HG02885 (cell line): ENCODE measurements around the gene UROC1.

Experiments
- ATAC-seq: cut with Tn5 transposase; IDR thresholded peaks from one replicate; pipeline ENCODE4 v1.9.1; 2021; ENCODE audit warnings: mild to moderate bottlenecking; ENCODE audit not compliant: unreplicated experiment, poor library complexity

The UROC1 gene

DNA sequence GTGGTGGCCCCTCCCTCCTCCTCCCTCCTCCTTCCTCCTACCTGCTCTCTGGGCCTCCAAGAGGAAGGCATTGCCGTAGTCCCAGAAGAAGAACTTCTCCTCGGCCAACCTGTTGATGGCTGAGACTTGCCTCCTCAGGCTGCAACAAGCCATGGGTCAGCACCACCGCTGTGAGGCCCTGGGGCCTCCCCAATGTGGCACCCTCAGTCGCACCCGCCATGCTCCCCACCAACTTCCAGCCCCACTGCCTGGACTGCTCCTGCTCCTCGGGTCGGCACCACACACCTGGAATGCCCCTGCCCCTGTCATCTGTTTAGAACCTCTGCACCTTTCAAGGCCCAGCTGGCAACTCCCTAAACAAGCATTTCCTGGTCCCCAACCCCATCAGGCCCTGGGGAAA lies 17.6 kb downstream of the UROC1 start:
- no peak for ATAC-seq

DNA sequence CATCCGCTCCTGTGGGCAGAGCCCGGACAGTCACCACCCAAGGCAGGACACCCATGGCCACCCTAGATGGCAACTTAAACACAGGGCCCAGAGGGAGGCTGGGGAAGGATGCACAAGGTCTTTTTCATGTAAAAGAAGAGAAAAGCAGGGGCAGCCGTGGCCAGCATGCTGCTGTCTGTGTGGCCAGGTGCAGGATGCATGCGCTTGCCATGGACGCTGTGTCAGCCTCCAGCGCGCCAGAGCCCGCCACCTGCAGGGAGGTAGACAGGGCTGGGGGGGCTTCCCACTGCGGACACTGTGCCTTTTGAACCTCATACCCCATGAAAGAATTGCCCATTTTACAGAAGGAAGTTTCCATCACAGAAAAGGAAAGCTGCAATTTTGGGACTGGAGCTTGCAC lies 18.2 kb downstream of the UROC1 start:
- ATAC-seq, result no peak

DNA sequence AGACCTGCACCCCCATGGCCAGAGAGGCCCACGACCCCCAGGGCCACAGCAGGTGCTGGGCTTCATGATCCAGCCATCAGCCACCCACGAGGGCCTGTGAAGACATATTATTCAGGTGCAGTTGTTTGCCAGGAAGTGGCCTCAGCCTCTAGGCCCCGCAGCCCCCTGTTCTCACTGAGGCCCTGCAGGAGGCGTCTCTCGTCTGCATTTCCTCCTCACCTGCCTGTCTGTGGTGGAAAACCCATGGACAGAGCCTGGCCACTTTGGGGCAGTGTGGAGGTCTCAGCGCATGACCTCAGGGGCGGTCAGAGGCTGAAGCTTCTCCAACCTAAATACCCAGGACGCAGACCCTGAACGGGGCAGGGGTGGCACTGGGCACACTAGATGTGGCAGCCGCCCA lies 18.6 kb downstream of the UROC1 start:
- ATAC-seq, result no peak

DNA sequence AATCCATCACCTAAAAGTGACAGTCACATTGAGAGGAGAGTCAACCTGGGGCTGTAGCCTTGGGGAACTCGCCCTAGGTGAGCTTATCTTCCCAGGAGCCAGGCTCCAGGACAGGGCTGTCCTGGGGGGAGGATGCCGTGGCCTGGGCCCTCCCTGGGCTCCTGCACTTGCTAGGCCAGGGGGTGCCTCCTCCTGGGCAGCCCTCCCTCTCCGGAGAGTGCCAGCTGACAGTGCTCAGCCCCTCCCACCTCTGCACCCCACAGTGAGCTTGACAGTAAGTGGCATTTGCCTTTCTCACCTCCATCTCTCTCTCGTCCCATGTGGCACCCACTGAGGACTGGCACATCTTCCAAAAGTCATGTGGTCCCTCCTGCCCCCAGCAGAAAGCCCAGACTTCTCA lies 19.1 kb downstream of the UROC1 start:
- no peak for ATAC-seq

DNA sequence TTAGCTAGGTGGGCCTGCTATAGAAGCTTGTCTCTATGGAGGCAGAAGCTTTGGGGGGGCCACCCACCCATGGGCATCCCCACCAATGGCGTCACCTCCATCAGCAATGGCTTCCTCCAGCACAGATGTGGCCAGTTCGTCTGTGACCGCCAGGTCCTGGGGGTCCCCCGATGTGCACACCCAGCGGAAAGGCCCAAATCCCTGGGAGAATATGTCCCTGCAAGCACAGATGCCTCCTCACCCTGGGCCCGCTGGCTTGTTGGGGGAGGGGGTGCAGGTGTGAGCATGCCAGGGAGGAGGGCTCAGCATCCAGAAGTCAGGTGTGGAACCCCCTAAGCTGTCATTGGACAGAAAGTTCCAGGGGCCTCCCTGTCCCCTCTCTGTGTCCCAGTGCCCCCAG lies 19.6 kb downstream of the UROC1 start:
- no peak for ATAC-seq

DNA sequence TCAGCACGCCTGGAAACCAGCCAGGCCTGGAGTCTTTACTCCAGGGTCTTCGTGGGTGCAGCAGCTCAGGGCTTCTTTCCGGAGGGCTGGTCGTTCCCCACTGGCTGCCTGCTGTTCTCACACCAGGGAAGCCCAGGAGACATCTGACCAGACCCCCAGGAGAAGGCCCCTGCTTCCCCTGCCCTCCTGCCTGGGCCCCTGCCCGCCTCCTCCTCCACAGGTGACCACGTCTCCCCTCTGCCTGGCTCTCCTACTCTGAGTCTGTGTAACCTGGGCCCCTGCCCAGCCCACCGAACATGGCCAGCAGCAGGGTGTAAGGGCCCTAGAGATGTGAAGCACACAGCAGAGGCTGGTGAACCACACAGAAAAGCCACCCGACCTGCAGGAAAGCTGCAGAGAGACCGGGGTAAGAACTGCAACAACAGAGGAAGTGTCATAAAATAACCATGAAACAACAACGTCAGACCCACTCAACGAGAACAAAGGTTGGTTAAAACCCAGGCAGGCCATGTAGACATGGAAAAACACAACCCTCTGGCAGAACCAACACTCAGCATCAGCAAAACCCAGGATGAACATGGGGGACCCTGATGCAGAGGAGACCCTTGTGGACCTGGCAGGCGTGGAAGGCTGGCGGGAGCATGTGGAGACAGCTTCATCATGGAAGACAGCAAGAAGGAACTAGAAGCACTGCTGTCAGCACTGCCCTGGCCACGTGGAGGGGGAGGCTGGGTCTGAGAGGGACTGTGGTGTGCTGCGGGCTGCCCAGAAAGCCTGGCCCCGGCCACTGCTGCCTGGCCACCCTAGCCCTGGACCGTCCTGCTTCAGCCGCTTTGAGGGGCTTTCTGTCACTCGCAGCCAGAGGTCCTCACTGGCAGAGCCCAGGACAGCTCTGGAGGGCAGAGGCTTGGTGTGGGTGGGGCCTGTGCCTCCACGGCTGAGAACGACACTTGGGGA lies 20.4 kb downstream of the UROC1 start:
- no peak for ATAC-seq

DNA sequence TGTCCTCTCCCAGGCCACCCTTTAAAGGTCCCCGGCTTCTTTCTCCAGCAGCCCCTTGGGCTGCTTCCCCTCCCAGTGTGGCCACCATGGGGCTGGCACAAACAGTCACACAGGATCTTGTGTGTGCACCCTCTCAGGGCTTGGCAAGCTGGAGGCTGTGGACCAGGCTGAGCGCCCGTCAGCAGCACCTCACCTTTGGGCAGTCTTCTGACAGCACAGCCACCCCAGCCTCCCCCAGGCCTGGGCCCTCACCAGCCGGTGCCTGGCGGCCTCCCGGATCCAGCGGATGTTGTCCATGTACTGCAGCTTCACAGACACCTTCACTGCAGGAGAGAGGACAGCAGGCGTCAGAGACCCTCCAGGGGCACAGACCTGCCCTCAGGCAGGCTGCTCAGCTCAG lies 21.8 kb downstream of the UROC1 start:
- no peak for ATAC-seq

DNA sequence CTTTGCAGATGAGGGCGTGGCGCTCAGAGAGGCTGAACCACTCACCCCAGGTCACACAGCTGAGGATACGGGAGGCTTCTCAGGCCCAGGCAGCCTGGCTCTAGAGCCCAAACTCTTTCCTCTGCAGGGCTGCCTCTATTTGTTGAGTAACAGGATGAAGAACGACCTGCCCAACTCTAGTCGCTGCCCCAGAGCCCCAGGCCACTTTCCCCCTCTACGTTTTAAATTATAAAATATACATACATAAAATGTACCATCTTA lies 22.7 kb downstream of the UROC1 start:
- no peak for ATAC-seq

DNA sequence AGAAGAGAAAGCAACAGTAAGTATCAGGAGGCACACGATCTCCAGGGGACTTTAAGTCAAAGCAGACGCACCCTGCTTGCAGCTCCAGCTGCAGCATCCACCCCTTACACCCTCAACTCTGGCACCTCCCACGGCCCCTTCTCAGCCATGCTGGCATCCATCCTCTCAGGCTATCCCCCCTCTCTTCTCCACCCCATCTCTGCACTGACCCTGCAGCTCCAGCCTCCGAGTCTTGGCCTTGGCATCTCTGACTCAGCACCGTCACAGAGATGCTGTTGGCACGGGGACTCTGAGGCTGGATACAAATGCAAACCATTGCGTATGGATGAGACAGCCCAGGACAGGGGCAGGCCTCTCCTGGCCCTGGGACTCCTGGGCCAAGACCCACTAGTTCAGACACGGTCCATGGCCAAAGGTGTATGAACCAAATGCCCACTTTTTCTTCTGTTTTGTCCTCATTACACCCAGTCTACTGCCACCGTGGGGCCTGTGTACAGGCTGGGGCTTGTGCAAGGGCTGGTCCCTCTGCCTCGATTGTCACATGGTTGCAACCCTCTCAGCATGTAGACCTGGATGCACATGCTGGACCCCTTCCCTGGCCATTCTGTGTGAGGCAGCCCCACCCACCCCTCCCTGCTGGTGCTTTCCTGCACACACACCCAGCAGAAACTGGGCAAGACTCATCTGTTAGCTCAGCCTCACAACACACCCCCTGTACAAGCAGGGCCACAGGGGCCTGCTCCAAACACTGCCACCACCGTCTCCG lies 23.2 kb downstream of the UROC1 start:
- no peak for ATAC-seq

DNA sequence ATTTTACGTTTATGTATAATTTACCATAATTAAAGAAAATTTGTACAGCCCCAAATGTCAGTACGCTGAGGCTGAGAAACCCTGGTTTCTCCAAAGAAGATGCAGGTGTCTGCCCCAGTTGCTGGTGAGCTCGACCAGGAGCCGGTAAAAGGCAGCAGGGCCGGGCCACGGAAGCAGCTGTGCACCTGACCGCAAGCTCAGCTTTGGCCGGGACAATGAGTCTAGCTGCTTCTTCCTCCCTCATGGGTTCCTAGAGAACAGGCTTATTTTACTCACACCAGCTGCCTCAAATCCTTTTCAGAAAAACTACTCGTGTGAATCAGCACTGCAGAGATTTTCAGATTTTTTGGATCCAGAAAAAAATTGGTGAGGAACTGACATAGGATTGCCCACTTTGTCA lies 23.8 kb downstream of the UROC1 start:
- no peak for ATAC-seq

DNA sequence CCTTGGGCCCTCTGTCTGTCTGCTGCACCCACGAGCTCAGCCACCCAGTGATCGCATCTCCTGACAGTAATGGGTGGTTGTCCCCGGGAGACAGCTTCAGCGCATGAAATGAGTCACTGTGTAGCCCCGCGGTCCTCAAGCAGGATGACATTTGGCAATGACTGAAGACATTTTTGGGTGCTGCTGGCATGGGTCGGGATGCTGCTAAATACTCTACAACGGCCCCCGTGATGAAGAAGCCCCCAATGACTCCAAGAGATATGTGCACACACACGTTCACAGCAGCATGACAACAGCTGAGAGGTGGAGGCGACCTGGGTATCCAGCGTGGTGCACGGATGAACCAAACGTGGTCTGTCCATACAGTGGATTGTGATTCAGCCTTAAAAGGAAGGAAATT lies 24.5 kb downstream of the UROC1 start:
- ATAC-seq, result no peak

DNA sequence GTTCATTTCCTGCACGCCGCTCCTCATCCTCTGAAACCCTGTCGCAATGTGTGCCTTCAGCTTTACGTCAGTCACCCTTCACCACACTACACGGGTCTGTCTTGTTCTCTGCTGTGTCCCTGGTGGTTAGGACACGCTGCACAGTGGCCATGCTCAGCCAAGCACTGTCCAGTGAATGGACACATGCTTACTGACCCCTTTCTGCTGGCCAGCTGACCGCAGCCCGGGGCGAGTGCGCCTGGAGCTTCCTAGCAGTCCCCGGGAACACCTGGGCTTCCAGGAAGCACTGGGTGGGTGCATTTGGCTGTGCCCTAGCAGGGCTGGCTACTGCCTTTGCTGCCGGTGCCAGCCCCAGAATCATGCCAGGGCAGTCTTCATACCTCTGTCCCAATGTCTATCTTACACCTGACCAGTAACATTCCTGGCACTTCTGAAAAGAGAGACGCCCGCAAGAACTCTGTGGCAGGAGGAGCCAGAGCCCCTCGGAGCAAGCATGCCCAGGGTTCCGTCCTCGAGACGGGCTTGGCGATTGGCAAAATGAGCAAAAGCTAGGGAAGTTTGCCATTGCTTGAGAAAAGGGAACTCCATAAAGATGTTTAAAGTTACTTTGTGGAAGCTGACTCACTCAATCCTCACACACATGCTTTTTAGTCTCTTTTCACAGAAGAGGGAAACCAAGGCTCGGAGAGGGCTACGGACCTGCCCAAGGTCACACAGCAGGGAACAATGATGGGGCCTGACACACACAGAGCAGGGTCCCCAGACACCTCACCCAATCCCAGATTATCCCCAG lies 26.2 kb downstream of the UROC1 start:
- no peak for ATAC-seq

DNA sequence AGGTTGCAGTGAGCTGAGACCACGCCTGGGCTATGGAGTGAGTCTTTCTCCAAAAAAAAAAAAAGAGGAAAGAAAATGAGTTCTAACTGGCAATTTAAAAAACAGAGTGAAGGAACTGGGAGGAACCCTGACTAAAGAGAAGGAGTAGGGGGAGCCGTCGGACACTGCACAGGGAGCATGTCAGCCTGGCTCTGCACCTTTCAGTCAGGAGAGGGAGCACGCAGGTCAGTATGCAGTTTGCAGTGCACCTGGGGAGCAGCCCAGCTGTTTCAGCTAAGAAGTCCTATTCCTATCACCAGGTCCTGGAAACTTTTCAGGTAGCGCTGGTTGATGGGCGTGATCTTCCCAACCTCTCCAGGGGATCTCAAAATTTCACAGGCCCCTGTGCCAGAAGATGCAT lies 27.0 kb downstream of the UROC1 start:
- ATAC-seq, result no peak

DNA sequence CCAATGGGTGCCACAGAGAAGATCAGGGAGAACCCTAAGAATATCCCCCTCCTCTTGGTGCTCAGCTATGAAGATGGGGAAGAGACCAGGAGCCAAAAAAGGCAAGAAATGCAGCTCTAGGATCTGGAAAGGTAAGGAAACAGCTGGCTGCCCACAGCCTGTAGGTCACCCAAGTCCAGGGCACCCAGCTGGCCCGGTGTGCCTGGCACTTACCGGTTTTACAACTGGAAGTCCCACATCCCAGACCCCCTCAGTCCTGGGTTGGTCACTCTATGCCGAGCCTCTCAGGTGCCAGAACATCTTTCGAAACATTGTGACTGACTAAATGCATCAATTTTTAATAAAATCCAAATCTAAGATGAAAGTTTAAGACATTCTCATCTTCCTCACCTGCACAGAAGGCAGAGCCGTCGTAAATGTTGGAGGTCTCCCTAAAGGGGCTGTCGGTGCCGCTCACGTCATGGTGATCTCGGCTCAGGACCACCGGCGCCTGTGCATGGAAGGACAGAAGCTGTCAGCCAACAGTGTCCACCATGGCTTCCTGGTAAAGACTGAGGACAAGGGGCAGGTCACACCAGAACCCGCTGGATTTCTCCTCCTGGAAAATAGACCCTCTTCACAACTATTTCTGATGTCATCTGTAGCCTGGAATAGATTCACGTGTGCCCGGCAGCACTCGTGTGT lies 28.5 kb downstream of the UROC1 start:
- no peak for ATAC-seq

DNA sequence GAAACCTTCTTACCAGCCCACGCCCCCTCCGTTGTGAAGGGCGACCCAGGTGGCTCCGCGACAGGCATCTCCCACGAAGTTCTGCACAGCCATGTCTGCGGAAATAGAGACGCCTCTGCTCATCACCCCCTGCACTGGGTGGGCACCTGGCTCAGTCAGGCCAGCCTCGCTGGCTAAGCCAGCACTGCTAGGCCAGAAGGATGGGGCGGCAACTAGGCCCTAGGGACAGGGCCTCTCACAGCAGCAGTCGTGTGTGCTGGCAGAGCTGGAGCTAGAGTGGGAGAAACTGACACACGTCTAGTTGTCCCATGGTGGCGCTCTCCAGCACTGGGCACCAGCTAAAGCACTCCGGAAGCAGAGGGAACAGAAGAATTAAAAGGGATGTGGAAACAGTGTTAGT lies 29.4 kb downstream of the UROC1 start:
- no peak for ATAC-seq

DNA sequence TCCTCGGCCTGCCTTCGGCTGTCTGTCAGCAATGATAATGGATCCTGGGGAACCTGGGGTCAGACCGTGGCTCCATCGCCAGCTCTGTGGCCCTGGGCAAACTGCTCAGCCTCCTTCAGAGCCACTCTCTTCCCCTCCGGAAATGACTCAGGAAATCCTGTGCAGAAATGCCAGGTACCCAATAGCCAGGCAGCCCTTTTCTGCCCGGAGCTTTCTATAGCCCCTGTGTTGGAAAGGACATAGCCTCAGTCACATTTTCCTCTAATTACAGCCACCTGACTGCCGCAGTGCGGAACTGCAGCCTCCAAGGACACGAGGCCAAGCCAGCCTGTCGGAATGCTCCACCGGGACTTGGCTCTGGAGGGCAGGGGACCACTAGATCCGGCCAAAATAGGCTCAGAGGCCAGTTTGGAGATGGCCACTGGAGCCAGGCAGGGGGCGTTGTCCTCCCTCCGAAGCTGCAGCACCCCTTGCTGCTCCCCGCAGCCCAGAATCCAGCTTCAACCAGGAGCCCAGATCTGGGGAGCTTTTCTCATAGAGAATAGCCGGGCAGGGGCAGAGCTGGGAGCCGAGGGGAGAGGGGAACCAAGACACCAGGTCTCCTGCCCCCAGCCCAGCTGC lies 30.3 kb downstream of the UROC1 start:
- no peak for ATAC-seq

DNA sequence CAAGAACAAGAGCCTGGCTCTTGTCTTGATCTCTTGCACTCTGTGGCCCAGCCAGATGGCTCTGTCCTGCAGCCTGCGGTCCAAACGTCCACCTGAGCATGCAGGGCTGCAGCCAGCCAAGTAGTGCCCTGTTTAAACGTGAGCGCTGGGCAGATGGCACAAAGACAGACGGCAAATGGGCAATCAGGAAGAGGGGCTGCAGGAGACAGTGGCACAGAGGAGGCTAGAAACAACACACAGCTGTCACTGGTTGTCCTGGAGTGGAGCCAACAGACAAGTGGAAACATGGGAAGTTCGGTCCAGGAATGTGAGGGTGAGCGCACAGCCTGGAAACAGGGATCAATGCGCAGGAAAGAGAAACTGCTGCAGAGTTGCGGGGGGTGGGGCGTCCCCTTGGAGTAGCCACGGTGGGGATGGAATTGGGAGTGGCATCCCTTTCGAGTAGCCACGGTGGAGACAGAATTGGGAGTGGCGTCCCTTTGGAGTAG lies 31.2 kb downstream of the UROC1 start:
- ATAC-seq, result no peak

DNA sequence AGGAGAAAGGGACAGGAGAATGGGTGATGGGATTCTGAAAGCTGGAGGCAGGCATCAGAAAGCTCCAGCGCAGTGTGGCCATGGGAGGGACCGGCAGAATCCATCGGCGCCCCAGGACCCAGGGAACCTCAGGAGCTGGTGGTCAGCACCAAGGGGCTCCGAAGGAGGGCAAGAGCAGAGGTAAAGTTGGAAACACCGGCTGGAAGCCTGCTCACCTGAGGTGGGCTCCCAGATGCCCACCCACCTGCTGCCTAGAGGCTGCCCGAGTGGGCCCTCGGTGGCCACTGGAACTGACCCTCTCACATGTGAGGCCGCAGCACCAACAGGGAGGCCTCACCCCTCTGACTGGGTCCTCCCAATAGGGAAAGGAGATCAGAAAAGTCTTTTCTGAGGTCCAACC lies 31.6 kb downstream of the UROC1 start:
- no peak for ATAC-seq

DNA sequence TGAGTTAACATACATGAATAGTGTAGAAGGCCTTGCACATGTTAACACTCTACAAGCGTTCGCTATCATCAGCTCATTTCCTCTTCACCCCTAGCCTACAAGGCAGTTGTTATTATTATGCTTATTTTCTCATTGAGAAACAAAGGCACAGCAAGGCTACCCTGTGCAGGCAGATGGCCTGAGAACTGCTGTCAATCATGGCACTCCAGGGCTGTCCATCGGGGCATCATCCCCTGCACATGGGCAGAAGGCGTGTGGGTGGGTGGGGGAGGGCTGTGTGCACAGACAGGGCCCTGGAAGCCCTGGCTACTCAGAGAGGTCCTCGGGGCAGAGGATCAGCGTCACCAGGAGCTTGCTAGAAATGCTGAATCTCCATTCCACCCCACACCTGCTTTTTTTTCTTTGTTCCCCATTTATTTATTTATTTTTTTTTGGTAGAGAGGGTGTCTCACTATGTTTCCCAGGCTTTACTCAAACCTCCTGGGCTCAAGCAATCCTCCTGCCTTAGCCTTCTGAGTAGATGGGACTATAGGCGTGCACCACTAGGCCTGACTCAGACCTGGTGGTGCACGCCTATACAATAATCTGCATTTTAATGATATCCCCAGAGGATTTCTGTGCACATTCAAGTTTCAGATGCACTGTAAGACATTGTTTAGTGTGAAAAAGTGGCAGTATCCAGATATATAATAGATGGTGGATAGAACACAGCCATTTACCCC lies 32.2 kb downstream of the UROC1 start:
- ATAC-seq, result no peak
